ENCODE measurements around the gene P3H1. TPM values are rescaled to one million over a fixed set of nuclear protein-coding genes. Genes with fewer than 3 reads are reported as not detected.

The P3H1 gene
- total and polyA plus RNA-seq, 5 donors from 2014 or later = 12.6 to 30.4 (median 15.6) TPM

DNA sequence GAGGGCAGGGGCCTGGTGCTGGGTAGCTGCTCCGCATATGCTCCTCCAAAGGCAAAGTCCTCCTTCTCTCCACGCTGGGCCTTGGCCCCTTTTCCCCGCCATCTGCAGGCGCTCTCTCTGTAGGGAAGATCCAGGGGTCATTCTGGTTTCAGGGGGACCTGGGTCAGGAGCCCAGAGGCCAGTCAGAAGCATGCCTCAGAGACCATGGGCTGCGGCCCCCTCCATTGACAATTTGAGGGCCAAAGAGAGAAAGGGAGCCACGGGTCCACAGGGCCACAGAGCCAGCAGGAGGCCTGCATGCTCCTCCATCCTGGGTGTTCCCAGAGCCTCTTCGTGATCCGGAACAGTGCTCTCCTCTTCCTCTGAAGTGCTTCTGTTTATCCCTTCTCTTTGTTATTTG, 24.7 kb downstream of the P3H1 start:
- no peak for ATAC-seq (ENCODE audit: low read depth in 2 of 2)
- Histone ChIP-seq H3K27ac (ENCODE audit: insufficient read depth, low read length, poor library complexity, severe bottlenecking) (no peak overlapping the region), H3K4me1 (ENCODE audit: control insufficient read depth, insufficient read depth, low read length, poor library complexity, severe bottlenecking) (no peaks in the 10 kb centered on the region), H3K9me3 (ENCODE audit: control insufficient read depth in 2 of 2, low read length in 2 of 2) (no peaks in the 10 kb centered on the region), H3K36me3 (ENCODE audit: control insufficient read depth, insufficient read depth, low read length) (peaks cover 8% of the 10 kb centered on the region), H3K4me3 (ENCODE audit: low read depth, low read length) (no peak overlapping the region), H3K27me3 (ENCODE audit: control insufficient read depth, insufficient read depth, low read length) (no peaks in the 10 kb centered on the region)
- no peak overlapping the region for H3K4me3 Mint-ChIP-seq
- H3K36me3 Mint-ChIP-seq = peaks cover 5% of the 10 kb centered on the region
- no peaks in the 10 kb centered on the region for H3K27me3 Mint-ChIP-seq
- H3K9me3 Mint-ChIP-seq = peaks cover 0 to 2% (median 0%) of the 10 kb centered on the region in 7 donors
- H3K4me1 Mint-ChIP-seq = peaks cover 0 to 5% (median under 1%) of the 10 kb centered on the region in 4 donors
- no peak for DNase-seq
- H3K27ac Mint-ChIP-seq = no peak overlapping the region

DNA sequence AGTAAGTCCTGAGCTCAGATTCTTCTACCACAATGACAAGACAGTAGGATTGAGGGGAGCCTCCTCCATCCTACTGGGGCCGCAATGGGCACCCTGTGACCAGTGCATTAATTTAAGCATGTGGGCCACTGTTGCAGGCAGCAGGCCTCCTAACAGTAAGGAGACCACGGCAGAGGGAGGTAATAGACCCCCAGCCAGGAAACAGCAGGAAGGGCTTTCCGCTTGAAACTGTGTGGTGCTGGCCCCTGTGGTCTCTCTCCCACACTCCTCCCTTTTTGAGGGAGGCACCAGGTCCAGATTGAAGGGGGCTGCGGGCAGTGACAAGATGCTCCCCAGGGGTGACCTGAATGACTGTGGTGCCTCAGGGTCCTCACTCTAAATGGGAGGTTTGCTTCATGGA, 25.1 kb downstream of the P3H1 start:
- Histone ChIP-seq H3K27me3 (ENCODE audit: control insufficient read depth, insufficient read depth, low read length) (no peaks in the 10 kb centered on the region), H3K4me3 (ENCODE audit: low read depth, low read length) (no peak overlapping the region), H3K36me3 (ENCODE audit: control insufficient read depth, insufficient read depth, low read length) (peaks cover 8% of the 10 kb centered on the region), H3K9me3 (ENCODE audit: control insufficient read depth in 2 of 2, low read length in 2 of 2) (no peaks in the 10 kb centered on the region), H3K27ac (ENCODE audit: insufficient read depth, low read length, poor library complexity, severe bottlenecking) (no peak overlapping the region), H3K4me1 (ENCODE audit: control insufficient read depth, insufficient read depth, low read length, poor library complexity, severe bottlenecking) (no peaks in the 10 kb centered on the region)
- peaks cover 5% of the 10 kb centered on the region for H3K36me3 Mint-ChIP-seq
- no peak overlapping the region for H3K27ac Mint-ChIP-seq
- no peaks in the 10 kb centered on the region for H3K27me3 Mint-ChIP-seq
- peaks cover 0 to 9% (median 2%) of the 10 kb centered on the region in 4 donors for H3K4me1 Mint-ChIP-seq
- DNase-seq (no peak), ATAC-seq (ENCODE audit: low read depth in 2 of 2) (no peak)
- H3K4me3 Mint-ChIP-seq = no peak overlapping the region
- peaks cover 0 to 2% (median 0%) of the 10 kb centered on the region in 7 donors for H3K9me3 Mint-ChIP-seq

DNA sequence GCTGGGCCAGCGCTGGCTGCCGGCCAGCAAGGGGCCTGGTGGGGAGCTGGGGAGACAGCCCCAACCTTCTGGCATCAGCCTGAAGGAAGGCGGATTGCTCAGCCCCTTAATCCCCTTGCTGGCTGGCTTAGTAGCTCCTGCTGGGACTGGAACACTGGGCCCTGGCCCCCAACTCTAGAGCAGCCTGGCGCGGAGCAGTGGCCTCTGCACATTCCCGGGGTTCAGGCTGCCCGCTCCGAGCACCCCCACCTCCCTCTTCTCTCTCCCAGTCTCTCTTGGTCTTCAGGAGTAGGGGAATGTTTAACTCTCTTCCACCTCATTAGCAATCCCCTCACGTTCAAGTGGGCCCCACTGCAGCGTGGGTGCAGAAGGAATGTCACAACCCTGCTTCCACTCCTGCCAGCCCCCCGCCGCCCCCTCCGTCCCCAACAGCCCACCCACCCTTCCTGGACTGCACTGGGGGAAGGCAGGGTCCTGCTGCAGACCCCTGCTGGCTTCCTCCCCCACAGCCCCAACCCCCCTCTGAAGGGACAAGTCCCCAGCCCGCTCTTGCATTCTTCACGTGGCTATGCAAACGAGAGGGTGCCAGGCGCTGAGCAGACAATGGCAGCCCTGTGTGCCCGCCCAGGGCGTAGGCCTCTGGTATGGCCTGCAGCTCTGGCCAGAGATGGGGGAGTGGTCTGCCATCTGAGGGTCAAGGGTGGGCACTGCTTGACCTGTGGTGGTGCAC, 25.8 kb downstream of the P3H1 start:
- no peaks in the 10 kb centered on the region for H3K4me1 ChIP-seq (ENCODE audit: control insufficient read depth, insufficient read depth, low read length, poor library complexity, severe bottlenecking)
- no peak overlapping the region for H3K4me3 Mint-ChIP-seq
- H3K27me3 Mint-ChIP-seq = no peaks in the 10 kb centered on the region

DNA sequence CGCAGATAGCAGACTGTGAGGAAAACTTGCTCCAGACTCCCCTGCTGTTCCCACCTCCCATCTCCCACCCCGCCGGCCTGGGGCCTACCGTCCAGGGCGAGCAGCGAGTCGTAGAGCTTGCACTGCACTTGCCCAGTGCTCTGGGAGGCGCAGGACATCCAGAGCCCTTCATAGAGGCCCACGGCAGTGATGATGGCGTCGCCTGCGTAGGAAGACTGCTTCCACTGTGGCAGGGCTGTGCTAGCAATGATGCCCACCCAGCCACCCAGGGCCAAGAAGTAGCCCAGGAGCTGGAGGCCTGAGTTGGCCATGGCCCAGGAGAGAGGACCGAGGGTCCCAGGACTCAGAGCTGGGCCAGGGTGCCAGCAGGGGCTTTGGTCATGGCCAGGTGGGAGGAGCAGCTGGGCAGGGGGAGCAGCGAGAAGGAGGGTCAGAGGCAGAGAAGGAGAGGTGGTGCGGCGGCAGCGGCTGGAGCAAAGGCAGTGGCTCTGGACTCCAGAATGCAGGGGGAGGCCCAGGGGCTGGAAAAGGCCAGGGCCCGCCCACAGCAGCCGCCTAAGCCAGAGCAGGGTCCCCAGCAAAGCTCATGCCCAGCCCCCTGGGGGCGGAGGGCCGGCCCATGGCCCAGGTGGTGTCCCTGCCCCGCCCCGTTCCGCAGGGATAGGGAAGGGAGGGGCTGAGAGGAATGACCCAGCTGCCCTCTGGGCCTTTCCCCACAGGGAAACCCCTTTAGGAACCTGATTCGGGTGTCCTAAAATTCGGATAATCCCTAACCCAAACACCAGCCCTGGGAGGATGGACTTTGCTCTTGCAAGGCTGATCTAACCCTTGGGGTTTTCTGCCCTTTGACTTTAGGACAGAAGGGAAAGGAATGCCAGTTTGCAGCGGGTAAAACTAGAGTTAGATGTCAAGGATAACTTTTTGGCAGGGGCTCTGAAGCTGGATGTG, 26.8 kb downstream of the P3H1 start, which contains the start of gene CLDN19:
TSS of gene CLDN19 (minus strand) at position 484 of the 948 bp plus-strand sequence. CDS start at position 311, 173 bp downstream.
- no peak within 1 kb of the TSS for H3K4me3 ChIP-seq (ENCODE audit: low read depth, low read length)
- no peaks in the 10 kb centered on the region for H3K27me3 Mint-ChIP-seq
- H3K4me3 Mint-ChIP-seq = no peak within 1 kb of the TSS
- H3K4me1 Mint-ChIP-seq = peaks cover 0 to 11% (median 2%) of the 10 kb centered on the region in 4 donors
- H3K27me3 ChIP-seq (ENCODE audit: control insufficient read depth, insufficient read depth, low read length) = no peaks in the 10 kb centered on the region
- no peaks in the 10 kb centered on the region for H3K36me3 Mint-ChIP-seq
- H3K36me3 ChIP-seq (ENCODE audit: control insufficient read depth, insufficient read depth, low read length) = no peaks in the 10 kb centered on the region
- H3K27ac ChIP-seq (ENCODE audit: insufficient read depth, low read length, poor library complexity, severe bottlenecking) = no peak within 1 kb of the TSS
- no peak for ATAC-seq (ENCODE audit: low read depth in 2 of 2)
- H3K9me3 Mint-ChIP-seq = peaks cover 0 to 2% (median 0%) of the 10 kb centered on the region in 7 donors
- no peak within 1 kb of the TSS for H3K27ac Mint-ChIP-seq
- no peak for DNase-seq
- H3K9me3 ChIP-seq (ENCODE audit: control insufficient read depth in 2 of 2, low read length in 2 of 2) = no peaks in the 10 kb centered on the region
- no peaks in the 10 kb centered on the region for H3K4me1 ChIP-seq (ENCODE audit: control insufficient read depth, insufficient read depth, low read length, poor library complexity, severe bottlenecking)

More for the DNA sequence above, 25.8 kb downstream of the P3H1 start:
- no peaks in the 10 kb centered on the region for H3K9me3 ChIP-seq (ENCODE audit: control insufficient read depth in 2 of 2, low read length in 2 of 2)
- no peak for DNase-seq
- no peak overlapping the region for H3K4me3 ChIP-seq (ENCODE audit: low read depth, low read length)
- Mint-ChIP-seq H3K9me3 (peaks cover 0 to 2% (median 0%) of the 10 kb centered on the region in 7 donors), H3K36me3 (peaks cover 5% of the 10 kb centered on the region), H3K4me1 (peaks cover 0 to 11% (median 2%) of the 10 kb centered on the region in 4 donors), H3K27ac (no peak overlapping the region)
- H3K27me3 ChIP-seq (ENCODE audit: control insufficient read depth, insufficient read depth, low read length) = no peaks in the 10 kb centered on the region
- no peak for ATAC-seq (ENCODE audit: low read depth in 2 of 2)
- H3K36me3 ChIP-seq (ENCODE audit: control insufficient read depth, insufficient read depth, low read length) = peaks cover 2% of the 10 kb centered on the region
- no peak overlapping the region for H3K27ac ChIP-seq (ENCODE audit: insufficient read depth, low read length, poor library complexity, severe bottlenecking)

DNA sequence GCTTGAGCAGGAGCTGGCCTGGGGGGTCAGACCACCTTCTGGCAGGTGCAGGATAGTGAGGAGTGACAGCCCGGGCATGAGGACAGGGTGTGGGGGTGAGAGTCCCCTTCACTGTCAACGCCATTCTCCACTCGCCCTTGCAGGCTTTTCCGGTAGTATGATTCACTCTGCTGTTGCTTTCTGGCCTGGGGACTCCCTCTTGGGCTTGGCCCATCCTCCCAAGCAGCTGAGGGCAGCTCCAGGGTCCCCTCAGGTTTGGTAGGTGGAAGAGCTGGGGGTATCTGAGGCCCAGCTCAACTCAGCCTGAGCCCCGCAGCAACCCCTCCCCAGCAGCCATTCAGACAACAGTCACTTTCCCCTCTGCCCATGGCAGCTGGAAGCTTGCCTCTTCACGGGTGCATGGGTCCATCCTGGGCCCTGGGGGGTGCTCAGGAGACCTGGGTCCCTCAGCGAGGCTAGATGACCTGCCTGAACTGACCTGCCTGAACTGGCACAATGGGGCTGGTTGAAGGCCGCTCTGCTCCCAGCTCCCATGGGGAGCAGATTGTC, 28.1 kb downstream of the P3H1 start:
- H3K4me1 Mint-ChIP-seq = peaks cover 0 to 11% (median 2%) of the 10 kb centered on the region in 4 donors
- no peak overlapping the region for H3K4me3 Mint-ChIP-seq
- Histone ChIP-seq H3K4me1 (ENCODE audit: control insufficient read depth, insufficient read depth, low read length, poor library complexity, severe bottlenecking) (no peaks in the 10 kb centered on the region), H3K27ac (ENCODE audit: insufficient read depth, low read length, poor library complexity, severe bottlenecking) (no peak overlapping the region), H3K36me3 (ENCODE audit: control insufficient read depth, insufficient read depth, low read length) (no peaks in the 10 kb centered on the region), H3K27me3 (ENCODE audit: control insufficient read depth, insufficient read depth, low read length) (no peaks in the 10 kb centered on the region), H3K9me3 (ENCODE audit: control insufficient read depth in 2 of 2, low read length in 2 of 2) (no peaks in the 10 kb centered on the region), H3K4me3 (ENCODE audit: low read depth, low read length) (no peak overlapping the region)
- ATAC-seq (ENCODE audit: low read depth in 2 of 2) = no peak
- H3K27me3 Mint-ChIP-seq = no peaks in the 10 kb centered on the region
- no peak overlapping the region for H3K27ac Mint-ChIP-seq
- no peaks in the 10 kb centered on the region for H3K36me3 Mint-ChIP-seq
- peaks cover 0 to 2% (median 0%) of the 10 kb centered on the region in 7 donors for H3K9me3 Mint-ChIP-seq
- no peak for DNase-seq

DNA sequence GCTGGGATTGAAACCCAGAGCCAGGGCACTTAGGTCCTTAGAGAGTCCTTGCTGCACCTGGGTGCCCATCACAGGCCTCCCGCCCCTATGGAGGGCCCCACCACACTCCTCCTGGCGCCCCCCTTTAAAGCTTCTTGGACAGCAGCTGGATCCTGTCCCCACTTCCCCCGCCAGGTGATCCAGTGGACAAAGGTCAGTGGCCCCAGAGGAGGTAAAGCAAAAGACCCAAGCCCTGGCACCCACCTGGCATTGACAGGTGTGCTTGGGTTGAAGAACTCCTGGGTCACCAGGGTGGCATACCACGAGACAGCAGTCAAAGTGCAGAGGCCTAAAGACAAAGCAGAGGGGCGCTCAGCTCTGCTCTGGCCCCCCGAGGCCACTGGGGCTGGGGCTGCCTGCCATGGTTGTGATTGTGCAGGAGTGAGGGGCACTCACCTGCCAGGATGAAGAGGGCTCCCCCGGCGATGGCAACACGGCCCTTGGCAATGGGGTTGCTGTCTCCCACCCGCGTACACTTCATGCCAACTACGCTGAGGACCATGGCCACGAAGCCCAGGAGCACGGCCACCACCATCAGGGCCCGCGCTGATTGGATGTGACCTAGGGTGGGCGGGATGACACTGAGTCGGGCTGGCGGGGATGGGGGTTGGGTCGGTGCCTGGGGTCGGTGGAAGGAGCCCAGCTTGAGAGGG, 28.7 kb downstream of the P3H1 start:
- DNase-seq (no peak), ATAC-seq (ENCODE audit: low read depth in 2 of 2) (no peak)
- Mint-ChIP-seq H3K9me3 (peaks cover 0 to 2% (median 0%) of the 10 kb centered on the region in 7 donors), H3K4me3 (no peak overlapping the region), H3K27ac (peak overlapping the region in 1 of 3 donors; percentile 20), H3K36me3 (no peaks in the 10 kb centered on the region), H3K4me1 (peaks cover 0 to 11% (median 2%) of the 10 kb centered on the region in 4 donors), H3K27me3 (no peaks in the 10 kb centered on the region)
- no peaks in the 10 kb centered on the region for H3K9me3 ChIP-seq (ENCODE audit: control insufficient read depth in 2 of 2, low read length in 2 of 2)
- H3K27ac ChIP-seq (ENCODE audit: insufficient read depth, low read length, poor library complexity, severe bottlenecking) = no peak overlapping the region
- no peaks in the 10 kb centered on the region for H3K27me3 ChIP-seq (ENCODE audit: control insufficient read depth, insufficient read depth, low read length)
- no peaks in the 10 kb centered on the region for H3K4me1 ChIP-seq (ENCODE audit: control insufficient read depth, insufficient read depth, low read length, poor library complexity, severe bottlenecking)
- no peaks in the 10 kb centered on the region for H3K36me3 ChIP-seq (ENCODE audit: control insufficient read depth, insufficient read depth, low read length)
- no peak overlapping the region for H3K4me3 ChIP-seq (ENCODE audit: low read depth, low read length)

DNA sequence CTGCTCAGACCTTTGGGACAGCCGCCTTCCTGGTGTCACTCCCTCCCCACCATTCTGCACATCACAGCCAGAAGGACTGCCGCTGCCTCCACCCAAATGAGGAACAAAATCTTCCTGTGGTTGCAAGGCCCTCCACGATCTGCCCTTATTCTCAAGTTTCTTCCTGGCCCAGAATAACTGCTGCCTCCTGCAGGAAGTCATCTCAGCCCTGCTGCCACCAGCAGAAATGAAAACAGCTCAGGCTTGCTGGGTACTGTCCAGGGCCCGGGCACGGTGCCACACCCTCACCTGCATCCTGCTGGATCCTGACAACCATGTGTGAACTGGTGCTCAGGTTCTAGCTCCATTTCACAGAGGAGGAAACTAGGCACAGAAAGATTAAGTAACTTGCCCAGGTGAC, 29.6 kb downstream of the P3H1 start:
- no peaks in the 10 kb centered on the region for H3K36me3 Mint-ChIP-seq
- ATAC-seq (ENCODE audit: low read depth in 2 of 2) (no peak), DNase-seq (peak in 1 of 3 donors; percentile 42)
- H3K27me3 Mint-ChIP-seq = peaks cover 2% of the 10 kb centered on the region
- no peaks in the 10 kb centered on the region for H3K4me1 ChIP-seq (ENCODE audit: control insufficient read depth, insufficient read depth, low read length, poor library complexity, severe bottlenecking)
- no peaks in the 10 kb centered on the region for H3K27me3 ChIP-seq (ENCODE audit: control insufficient read depth, insufficient read depth, low read length)
- H3K27ac ChIP-seq (ENCODE audit: insufficient read depth, low read length, poor library complexity, severe bottlenecking) = no peak overlapping the region
- no peaks in the 10 kb centered on the region for H3K9me3 ChIP-seq (ENCODE audit: control insufficient read depth in 2 of 2, low read length in 2 of 2)
- H3K4me1 Mint-ChIP-seq = peaks cover 0 to 11% (median 2%) of the 10 kb centered on the region in 4 donors
- H3K27ac Mint-ChIP-seq = peak overlapping the region in 2 of 3 donors; percentile 20 to 78
- no peaks in the 10 kb centered on the region for H3K36me3 ChIP-seq (ENCODE audit: control insufficient read depth, insufficient read depth, low read length)
- no peak overlapping the region for H3K4me3 Mint-ChIP-seq
- H3K4me3 ChIP-seq (ENCODE audit: low read depth, low read length) = no peak overlapping the region
- H3K9me3 Mint-ChIP-seq = peaks cover 0 to 2% (median 0%) of the 10 kb centered on the region in 7 donors

Measured in CD4-positive, CD25-positive, alpha-beta regulatory T cell (primary cell).